GM19023 (cell line): ENCODE results near the gene IL13.

Source experiments
- ATAC-seq: cut with Tn5 transposase; IDR thresholded peaks from one replicate; pipeline ENCODE4 v1.9.1; 2021; ENCODE audit warnings: mild to moderate bottlenecking, moderate library complexity; ENCODE audit not compliant: unreplicated experiment

IL13 gene

DNA sequence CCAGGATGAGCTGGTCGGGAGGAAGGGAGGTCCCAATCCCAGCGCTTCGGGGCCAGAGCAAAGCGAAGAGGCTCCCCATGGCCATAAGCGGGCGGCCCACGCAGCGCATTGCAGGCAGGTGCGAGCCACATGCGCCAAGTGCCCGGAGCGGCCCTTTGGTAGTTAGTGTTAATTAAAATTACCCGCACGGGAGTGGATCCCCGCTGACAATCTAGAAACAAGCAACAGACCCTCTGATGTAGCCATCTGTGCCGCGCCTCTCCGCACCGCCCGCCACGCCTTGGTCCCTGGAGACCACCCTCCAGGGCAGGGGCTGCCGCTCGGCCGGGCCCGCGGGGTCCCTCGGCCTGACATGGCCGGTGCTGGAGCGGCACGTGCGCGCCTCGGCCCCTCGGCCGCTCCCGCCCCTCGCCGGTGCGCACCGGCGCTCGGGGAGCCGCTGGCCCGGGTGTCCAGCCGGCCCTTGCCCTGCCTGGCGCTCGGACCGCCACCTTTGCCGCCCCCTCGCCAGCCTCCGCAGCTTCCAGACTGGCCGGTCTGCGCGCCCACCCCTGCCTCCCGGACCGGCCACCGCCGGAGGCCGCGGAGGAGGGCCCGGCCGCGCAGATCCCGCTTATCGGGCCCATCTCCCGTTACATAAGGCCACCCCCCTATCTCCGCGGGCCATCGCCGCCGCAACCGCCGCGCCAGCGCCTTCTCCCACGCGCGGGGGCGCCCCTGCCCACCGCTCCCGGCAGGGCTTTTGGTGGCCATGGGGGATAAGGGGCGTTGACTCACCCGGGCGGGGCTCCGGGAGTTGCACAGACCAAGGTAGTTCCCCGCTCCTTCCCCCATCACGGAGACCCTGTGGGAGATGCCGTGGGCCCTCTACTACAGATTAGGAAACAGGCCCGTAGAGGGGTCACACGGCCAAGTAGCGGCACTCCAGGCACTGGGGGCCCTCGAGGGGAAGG lies 1.9 kb upstream of the IL13 start:
- no peak for ATAC-seq

GRCh38 chr5:132656774-132657355 lies 1.1 kb upstream of the IL13 start:
- no peak for ATAC-seq

DNA sequence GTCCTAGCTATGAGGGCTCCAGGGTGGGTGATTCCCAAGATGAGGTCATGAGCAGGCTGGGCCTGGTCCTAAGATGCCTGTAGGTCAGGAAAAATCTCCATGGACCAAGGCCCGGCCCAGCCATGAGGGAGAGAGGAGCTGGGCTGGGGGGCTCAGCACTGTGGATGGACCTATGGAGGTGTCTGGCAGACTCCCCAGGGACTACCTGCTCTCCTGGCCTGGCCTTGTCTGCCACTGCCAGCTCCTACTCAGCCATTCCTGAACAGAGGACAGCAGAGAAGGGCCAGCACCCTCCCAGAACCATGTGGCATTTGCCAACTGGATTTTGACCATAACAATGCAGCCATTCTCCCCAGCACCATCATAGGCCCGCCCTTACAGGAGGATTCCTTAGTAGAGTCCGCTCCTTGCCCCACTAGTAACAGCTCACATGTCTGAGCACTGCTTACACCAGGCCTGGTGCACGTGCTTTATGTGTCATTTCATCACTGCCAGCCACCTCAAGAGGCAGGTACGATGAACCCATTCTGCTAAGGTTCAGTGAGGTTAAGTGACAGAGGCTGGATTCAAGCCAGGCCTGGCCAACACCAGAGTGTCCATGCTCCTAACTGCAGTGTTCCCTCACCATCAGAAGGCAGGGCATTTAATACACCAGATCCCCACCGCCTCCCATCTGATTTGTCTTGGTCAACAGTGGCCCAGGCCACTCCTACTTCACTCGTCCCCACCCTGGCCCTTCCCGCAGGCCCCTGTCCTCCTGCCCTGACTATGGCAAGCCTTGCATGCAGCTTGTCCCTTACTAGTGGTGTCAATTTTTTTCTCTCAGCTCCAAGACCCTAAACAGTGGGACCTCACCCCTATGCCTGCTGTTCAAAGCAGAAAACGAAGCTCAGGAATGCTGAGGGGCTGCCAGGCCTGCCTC lies 669 bp downstream of the IL13 start:
- ATAC-seq = no peak

DNA sequence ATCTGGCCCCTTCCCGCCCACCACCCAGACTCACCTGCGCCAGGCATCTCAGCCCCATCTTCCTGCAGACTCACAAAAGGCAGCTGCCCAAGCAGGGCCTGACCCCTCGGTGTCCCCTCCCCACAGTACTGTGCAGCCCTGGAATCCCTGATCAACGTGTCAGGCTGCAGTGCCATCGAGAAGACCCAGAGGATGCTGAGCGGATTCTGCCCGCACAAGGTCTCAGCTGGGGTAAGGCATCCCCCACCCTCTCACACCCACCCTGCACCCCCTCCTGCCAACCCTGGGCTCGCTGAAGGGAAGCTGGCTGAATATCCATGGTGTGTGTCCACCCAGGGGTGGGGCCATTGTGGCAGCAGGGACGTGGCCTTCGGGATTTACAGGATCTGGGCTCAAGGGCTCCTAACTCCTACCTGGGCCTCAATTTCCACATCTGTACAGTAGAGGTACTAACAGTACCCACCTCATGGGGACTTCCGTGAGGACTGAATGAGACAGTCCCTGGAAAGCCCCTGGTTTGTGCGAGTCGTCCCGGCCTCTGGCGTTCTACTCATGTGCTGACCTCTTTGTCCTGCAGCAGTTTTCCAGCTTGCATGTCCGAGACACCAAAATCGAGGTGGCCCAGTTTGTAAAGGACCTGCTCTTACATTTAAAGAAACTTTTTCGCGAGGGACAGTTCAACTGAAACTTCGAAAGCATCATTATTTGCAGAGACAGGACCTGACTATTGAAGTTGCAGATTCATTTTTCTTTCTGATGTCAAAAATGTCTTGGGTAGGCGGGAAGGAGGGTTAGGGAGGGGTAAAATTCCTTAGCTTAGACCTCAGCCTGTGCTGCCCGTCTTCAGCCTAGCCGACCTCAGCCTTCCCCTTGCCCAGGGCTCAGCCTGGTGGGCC lies 1.9 kb downstream of the IL13 start:
- ATAC-seq = no peak

- no peak for ATAC-seq
Measured at GRCh38 chr5:132661231-132662003, 3.4 kb downstream of the IL13 start.

GRCh38 chr5:132662004-132662401 lies 4.0 kb downstream of the IL13 start:
- ATAC-seq = no peak

DNA sequence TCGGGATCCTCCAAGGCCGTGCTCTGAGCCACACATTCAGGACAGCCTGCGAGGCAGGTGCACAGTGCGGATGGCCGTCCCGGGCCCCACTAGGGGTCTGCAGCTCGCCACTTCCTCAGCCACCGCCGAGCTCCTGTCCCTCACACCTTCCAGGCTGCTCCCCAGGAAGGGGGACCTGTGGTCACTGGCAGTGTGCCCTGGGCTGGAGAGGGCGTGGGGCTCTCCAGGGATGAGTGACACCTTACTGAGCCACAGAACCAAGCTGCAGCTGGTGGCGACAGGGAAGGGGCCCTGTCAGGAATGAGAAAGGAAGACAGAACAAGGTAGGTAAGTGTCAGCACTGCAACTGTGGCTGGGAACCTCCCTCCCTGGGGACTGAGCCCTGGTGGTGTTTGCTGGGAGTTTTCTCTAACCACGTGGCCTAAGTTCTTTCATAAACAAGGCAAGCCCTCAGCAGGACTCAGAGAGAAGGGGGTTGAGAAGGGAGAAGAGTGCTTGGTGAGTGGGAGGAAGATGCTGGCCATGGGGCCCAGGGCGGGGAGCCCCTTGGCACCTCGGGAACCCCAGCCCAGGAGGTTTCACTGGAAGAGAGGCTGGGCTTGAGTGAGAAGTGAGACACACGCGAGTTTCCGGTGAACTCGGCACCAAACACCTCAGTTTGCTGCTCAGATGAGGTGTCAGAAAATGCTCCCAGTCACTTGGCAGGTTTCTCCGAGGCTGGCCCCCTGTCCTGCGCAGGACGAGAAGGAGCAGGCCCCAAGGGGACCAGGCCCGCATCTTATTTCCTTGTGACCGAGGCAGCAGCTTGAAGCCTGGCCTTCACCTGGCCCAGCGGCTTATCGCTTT lies 5.2 kb downstream of the IL13 start:
- ATAC-seq = peak; percentile 49

DNA sequence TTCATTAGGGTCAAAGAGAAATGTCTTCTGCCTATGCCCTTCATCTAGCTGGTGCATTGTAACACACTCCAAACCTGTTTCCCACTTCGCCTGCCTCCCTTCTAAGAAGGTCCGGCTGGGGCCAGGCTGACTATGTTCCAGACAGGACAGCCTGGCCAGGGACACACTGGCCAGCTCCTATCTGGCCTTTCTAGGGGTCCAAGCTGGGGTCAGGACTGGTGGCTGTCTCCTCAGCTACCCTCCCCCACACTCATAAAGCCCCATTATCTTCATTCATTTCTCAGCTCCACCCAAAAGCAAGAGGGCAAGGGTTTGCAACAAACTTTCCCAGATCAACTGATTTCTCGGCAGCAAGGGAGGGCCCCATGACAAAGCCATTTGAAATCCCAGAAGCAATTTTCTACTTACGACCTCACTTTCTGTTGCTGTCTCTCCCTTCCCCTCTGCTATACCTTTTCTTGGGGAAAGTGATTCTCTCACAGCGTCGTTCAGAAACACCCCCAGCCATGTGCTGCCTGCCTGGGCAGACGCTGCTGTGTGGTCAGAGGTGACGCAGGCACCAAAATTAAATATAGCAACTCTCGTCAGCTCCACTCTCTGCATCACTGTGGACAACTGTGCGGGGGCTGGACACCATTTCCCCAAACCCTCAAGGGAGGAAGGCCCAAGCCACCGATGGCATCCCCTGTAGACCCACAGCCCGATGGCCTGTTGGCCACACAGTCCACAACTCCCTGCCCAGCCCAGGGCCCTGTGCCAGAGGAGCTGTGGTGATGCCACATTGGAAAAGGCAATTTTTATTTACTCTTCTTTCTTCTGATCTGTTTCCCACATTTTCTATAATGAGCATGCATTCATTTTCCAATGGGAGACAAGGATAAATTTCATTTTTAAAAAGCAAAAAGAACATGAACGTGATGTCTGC lies 6.1 kb downstream of the IL13 start:
- ATAC-seq = peak; percentile 49

- ATAC-seq = no peak
Measured at GRCh38 chr5:132664696-132665209, 6.8 kb downstream of the IL13 start.

DNA sequence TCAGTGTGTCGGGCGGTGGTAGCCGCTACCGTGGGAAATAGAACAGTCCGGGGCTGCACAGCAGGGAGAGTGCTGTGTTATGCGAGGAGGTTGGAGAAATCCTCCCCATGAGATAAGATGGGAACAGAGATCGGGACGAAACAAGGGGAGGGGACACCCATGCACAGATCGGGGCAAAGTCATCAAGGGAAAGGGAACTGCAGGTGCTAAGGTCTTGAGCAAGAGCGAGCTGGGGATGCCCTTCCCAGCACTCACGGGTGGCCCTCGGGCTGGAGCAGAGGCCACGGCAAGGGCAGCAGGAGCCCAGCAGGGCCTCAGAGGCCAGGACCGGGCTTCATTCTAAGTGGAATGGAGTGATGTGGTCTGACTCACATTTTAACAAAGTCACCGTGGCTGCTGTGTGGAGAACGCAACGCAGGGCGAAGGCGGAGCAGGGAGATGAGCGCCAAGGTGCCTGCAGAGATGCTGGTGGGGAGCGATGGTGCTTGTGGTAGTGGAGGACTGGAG lies 7.7 kb downstream of the IL13 start:
- ATAC-seq = no peak

- ATAC-seq = no peak
Measured at GRCh38 chr5:132666310-132667123, 8.5 kb downstream of the IL13 start.

- no peak for ATAC-seq
Measured at GRCh38 chr5:132667309-132667708, 9.3 kb downstream of the IL13 start.

- no peak for ATAC-seq
Measured at GRCh38 chr5:132667761-132668705, 10.1 kb downstream of the IL13 start.

GRCh38 chr5:132668706-132669454 lies 10.9 kb downstream of the IL13 start:
- no peak for ATAC-seq

- no peak for ATAC-seq
Measured at GRCh38 chr5:132669455-132669820, 11.5 kb downstream of the IL13 start.
